Spleen (tissue), 11 donors: ENCODE measurements around the gene ACOX3. TPM values are rescaled to one million over a fixed set of nuclear protein-coding genes. Genes with fewer than 3 reads are reported as not detected.

ENCODE experiments used
- DNase-seq: peaks from one replicate; pipeline ENCODE4 v3.0.0-alpha.2; 2020
- H3K27ac ChIP-seq, 8 donors: fragments of 200-600 bp; sonication (generic) in 7 of 8; 1 replicate in 4 of 8; 2 replicates in 4 of 8; pipeline versions ENCODE4 v1.5.0 to v1.8.0; 2016 to 2021; ENCODE audit warnings: inconsistent platforms in 4 of 8, mild to moderate bottlenecking in 4 of 8, moderate library complexity in 1 of 8
- H3K27me3 ChIP-seq, 7 donors: fragments of 200-600 bp; sonication (generic) in 6 of 7; replicated peaks in 1 of 7; 1 replicate in 4 of 7; 2 replicates in 3 of 7; pipeline versions ENCODE4 v1.5.0 to v1.8.0; 2016 to 2021; ENCODE audit warnings: inconsistent platforms in 3 of 7, mild to moderate bottlenecking in 1 of 7
- H3K36me3 ChIP-seq, 6 donors: fragments of 200-600 bp; sonication (generic) in 5 of 6; 1 replicate in 4 of 6; 2 replicates in 2 of 6; pipeline versions ENCODE4 v1.5.0 to v1.8.0; 2016 to 2021; ENCODE audit warnings: inconsistent platforms in 2 of 6
- H3K4me1 ChIP-seq, 6 donors: fragments of 200-600 bp; sonication (generic) in 5 of 6; 1 replicate in 3 of 6; 2 replicates in 3 of 6; pipeline versions ENCODE4 v1.5.0 to v1.8.0; 2016 to 2021; ENCODE audit warnings: inconsistent platforms in 3 of 6
- H3K4me3 ChIP-seq, 8 donors: fragments of 200-600 bp; sonication (generic) in 7 of 8; 1 replicate in 4 of 8; 2 replicates in 4 of 8; pipeline versions ENCODE4 v1.5.0 to v1.8.0; 2016 to 2021; ENCODE audit warnings: inconsistent platforms in 4 of 8, mild to moderate bottlenecking in 4 of 8, moderate library complexity in 2 of 8
- H3K9me3 ChIP-seq, 8 donors: fragments of 200-600 bp; sonication (generic) in 7 of 8; 1 replicate in 4 of 8; 2 replicates in 4 of 8; pipeline versions ENCODE4 v1.5.0 to v1.8.0; 2016 to 2021; ENCODE audit warnings: inconsistent platforms in 4 of 8
- CTCF ChIP-seq, 11 experiments: fragments of 200-600 bp in 7 of 11; fragments of 450-650 bp in 4 of 11; sonication (generic) in 4 of 11; IDR thresholded peaks in 8 of 11; conservative IDR thresholded peaks in 3 of 11; 1 replicate in 7 of 11; 2 replicates in 4 of 11; pipeline versions ENCODE4 v1.4.0 to v1.8.0; 2016 to 2021; ENCODE audit warnings: antibody characterized with exemption in 11 of 11, inconsistent platforms in 4 of 11, mild to moderate bottlenecking in 1 of 11
- POLR2A ChIP-seq, 3 donors: fragments of 450-650 bp; IDR thresholded peaks; one replicate each; pipeline ENCODE4 v1.5.1; 2017; ENCODE audit warnings: antibody characterized with exemption in 3 of 3, mild to moderate bottlenecking in 1 of 3
- POLR2AphosphoS5 ChIP-seq, 3 donors: sonication (generic); formaldehyde crosslinking; IDR thresholded peaks; one replicate each; pipeline ENCODE4 v1.5.1; 2017; ENCODE audit warnings: antibody characterized with exemption in 3 of 3
- WGBS, 5 donors: extraction: QIAGEN DNeasy Blood & Tissue Kit in 3 of 5; methylation state at CpG; one replicate each; pipeline versions ENCODE4 v1.1.5 to v1.1.7; 2013 to 2018; 5-methylcytosine and 5-hydroxymethylcytosine counted together
- intact Hi-C: fragments of 100-400 bp; cut with DNase I; formaldehyde crosslinking; loops from one replicate; pipeline ENCODE4 v1.15.0; 2023; ENCODE audit warnings: low total_unique reads
- polyA plus RNA-seq, 3 donors: library from polyadenylated mRNA; stranded (reverse); fragments of 200-250 nt; gene quantifications; one replicate each; pipeline ENCODE4 v1.2.1, GENCODE V29; 2013
- total RNA-seq, 7 donors: library from RNA; depleted of rRNA in 3 of 7; stranded (reverse); fragments of >200 nt in 3 of 7; fragmentation: NEBNext Ultra II Directional in 4 of 7; extraction: Animal tissue kit (Norgen Biotek cat#: 25700) in 4 of 7; gene quantifications; one replicate each; pipeline versions ENCODE4 v1.1.0 to v1.2.1, GENCODE V29; 2016 to 2021
- donor health status: healthy with polysubstance abuse.
- donor health status: DM: no; HTN: no; CAD: no; lungs with moderate emphysema.
- donor health status: DM: no; HTN: no; CAD: no.
- donor health status: Bipolar disorder and iron deficiency.
- donor health status: healthy.
- donor health status: DM: no; HTN: no; CAD: no.
- donor health status: DM: yes; HTN: yes; CAD: no.

ACOX3 gene
- total and polyA plus RNA-seq, 10 donors = 11.3 to 26.5 (median 19.7) TPM

GRCh38 chr4:8477095-8477635 is 36.6 kb upstream of the ACOX3 start:
- DNase-seq = peak; percentile 63

GRCh38 chr4:8475751-8476575 is 35.4 kb upstream of the ACOX3 start:
- Histone ChIP-seq H3K4me1 (no peaks in the 10 kb centered on the region), H3K36me3 (peaks cover 0 to 69% (median 24%) of the 10 kb centered on the region in 6 donors), H3K4me3 (no peak overlapping the region), H3K9me3 (no peaks in the 10 kb centered on the region), H3K27me3 (no peaks in the 10 kb centered on the region), H3K27ac (no peak overlapping the region)
- WGBS, 5 donors = 92 to 94% (median 93%) methylated on average over 29 of the region's 29 CpGs
- intact Hi-C loops = no loop called here
- peak; percentile 54 for DNase-seq
- no peak for TF ChIP-seq CTCF (IDR thresholded peaks at IDR 0.05 in 8 of 11, conservative IDR thresholded peaks at IDR 0.05 in 3 of 11)

More at GRCh38 chr4:8477095-8477635, 36.6 kb upstream of the ACOX3 start:
- H3K4me3 ChIP-seq = no peak overlapping the region
- H3K36me3 ChIP-seq = peaks cover 0 to 57% (median 24%) of the 10 kb centered on the region in 6 donors
- intact Hi-C loops = no loop called here
- H3K27me3 ChIP-seq = no peaks in the 10 kb centered on the region
- no peaks in the 10 kb centered on the region for H3K9me3 ChIP-seq
- H3K4me1 ChIP-seq = no peaks in the 10 kb centered on the region
- TF ChIP-seq CTCF (IDR thresholded peaks at IDR 0.05 in 8 of 11, conservative IDR thresholded peaks at IDR 0.05 in 3 of 11) = no peak
- no peak for TF ChIP-seq POLR2A (IDR thresholded peaks at IDR 0.05)
- TF ChIP-seq POLR2AphosphoS5 (IDR thresholded peaks at IDR 0.05) = no peak
- H3K27ac ChIP-seq = no peak overlapping the region
- WGBS, 5 donors = 92 to 98% (median 95%) methylated on average over 13 to 16 of the region's 16 CpGs

- Histone ChIP-seq H3K27me3 (no peaks in the 10 kb centered on the region), H3K4me3 (no peak overlapping the region), H3K4me1 (no peaks in the 10 kb centered on the region), H3K9me3 (no peaks in the 10 kb centered on the region), H3K27ac (no peak overlapping the region), H3K36me3 (peaks cover 0 to 80% (median 27%) of the 10 kb centered on the region in 6 donors)
- TF ChIP-seq POLR2AphosphoS5 (IDR thresholded peaks at IDR 0.05) = no peak
- TF ChIP-seq CTCF (IDR thresholded peaks at IDR 0.05 in 8 of 11, conservative IDR thresholded peaks at IDR 0.05 in 3 of 11) = no peak
- TF ChIP-seq POLR2A (IDR thresholded peaks at IDR 0.05) = no peak
- 94 to 99% (median 97%) methylated on average over 13 of the region's 13 CpGs for WGBS, 5 donors
- intact Hi-C loops = no loop called here
- DNase-seq = peak; percentile 44
These were observed 34.3 kb upstream of the ACOX3 start for GRCh38 chr4:8474856-8475255.

GRCh38 chr4:8473920-8474590 is 33.5 kb upstream of the ACOX3 start:
- Histone ChIP-seq H3K9me3 (no peaks in the 10 kb centered on the region), H3K4me3 (no peak overlapping the region), H3K4me1 (peaks cover 0 to under 1% (median 0%) of the 10 kb centered on the region in 6 donors), H3K36me3 (peaks cover 0 to 88% (median 34%) of the 10 kb centered on the region in 6 donors), H3K27me3 (no peaks in the 10 kb centered on the region), H3K27ac (no peak overlapping the region)
- WGBS, 5 donors = 84 to 92% (median 86%) methylated on average over 9 to 20 of the region's 20 CpGs
- TF ChIP-seq POLR2AphosphoS5 (IDR thresholded peaks at IDR 0.05) = no peak
- TF ChIP-seq POLR2A (IDR thresholded peaks at IDR 0.05) = no peak
- no peak for TF ChIP-seq CTCF (IDR thresholded peaks at IDR 0.05 in 8 of 11, conservative IDR thresholded peaks at IDR 0.05 in 3 of 11)
- no peak for DNase-seq
- intact Hi-C loops = no loop called here
